ENCODE data around the gene HDDC3. TPM values are rescaled to one million over a fixed set of nuclear protein-coding genes. Genes with fewer than 3 reads are reported as not detected.
A peak's percentile ranks its signal among the peaks of the same experiment; 100 is the strongest.

HDDC3 gene
- polyA plus RNA-seq, 1 of the 3 experiments (the other 2 are of a cell fraction) = 25.8 TPM

DNA sequence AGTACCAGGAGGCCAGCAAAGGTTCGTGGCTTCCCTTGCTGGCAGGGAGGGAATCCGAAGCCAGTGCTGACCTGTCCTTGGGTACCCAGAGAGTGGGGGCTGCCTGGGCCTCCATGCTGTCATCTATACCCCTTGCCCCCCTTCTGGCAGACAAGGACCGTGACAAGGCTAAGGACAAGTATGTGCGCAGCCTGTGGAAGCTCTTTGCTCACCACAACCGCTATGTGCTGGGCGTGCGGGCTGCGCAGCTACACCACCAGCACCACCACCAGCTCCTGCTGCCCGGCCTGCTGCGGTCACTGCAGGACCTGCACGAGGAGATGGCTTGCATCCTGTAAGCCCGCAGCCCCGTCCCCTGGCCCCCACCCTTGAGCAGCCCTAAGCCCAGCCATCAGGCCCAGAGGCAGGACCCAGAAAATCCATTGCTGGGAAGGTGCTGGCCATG is 45.3 kb downstream of the HDDC3 start:
- DNase-seq = no peak
- Histone ChIP-seq H2AFZ (ENCODE audit: low read depth) (no peak overlapping the region), H3K79me2 (ENCODE audit: insufficient read depth) (no peaks in the 10 kb centered on the region), H3K9me2 (no peaks in the 10 kb centered on the region), H4K20me1 (ENCODE audit: insufficient read depth) (no peaks in the 10 kb centered on the region), H3F3A (replicated peaks; ENCODE audit: insufficient read depth) (peaks cover 9% of the 10 kb centered on the region), H3K4me1 (ENCODE audit: control insufficient read depth in 1 of 2, insufficient read depth in 2 of 2, low read depth in 1 of 2, low read length in 1 of 2) (peaks cover 0 to 14% of the 10 kb centered on the region in 2 experiments; a peak in 1 of 4 replicates), H3K9me3 (no peaks in the 10 kb centered on the region), H3K36me3 (replicated peaks in 1 of 2; ENCODE audit: control insufficient read depth in 1 of 2, insufficient read depth in 2 of 2, low read length in 1 of 2) (peaks cover 0 to 4% of the 10 kb centered on the region in 2 experiments), H3K27ac (ENCODE audit: low read depth in 2 of 2, low read length in 1 of 2) (no peak overlapping the region), H3K4me2 (no peak overlapping the region), H3K9ac (no peak overlapping the region), H3K4me3 (ENCODE audit: low read depth in 2 of 2, low read length in 1 of 2) (no peak overlapping the region), H3K27me3 (ENCODE audit: insufficient read depth) (no peaks in the 10 kb centered on the region)
- CTCF ChIA-PET = interaction anchor here (1.0 to 5.6 kb wide), 17 partner anchors 9 to 744 kb away, joined by 3 to 55 read pairs (median 17); partner anchors contain the start of genes FURIN, HDDC3, MAN2A2 and UNC45A
- POLR2A ChIA-PET = no interaction called here
- TF ChIP-seq, protein P1, sequence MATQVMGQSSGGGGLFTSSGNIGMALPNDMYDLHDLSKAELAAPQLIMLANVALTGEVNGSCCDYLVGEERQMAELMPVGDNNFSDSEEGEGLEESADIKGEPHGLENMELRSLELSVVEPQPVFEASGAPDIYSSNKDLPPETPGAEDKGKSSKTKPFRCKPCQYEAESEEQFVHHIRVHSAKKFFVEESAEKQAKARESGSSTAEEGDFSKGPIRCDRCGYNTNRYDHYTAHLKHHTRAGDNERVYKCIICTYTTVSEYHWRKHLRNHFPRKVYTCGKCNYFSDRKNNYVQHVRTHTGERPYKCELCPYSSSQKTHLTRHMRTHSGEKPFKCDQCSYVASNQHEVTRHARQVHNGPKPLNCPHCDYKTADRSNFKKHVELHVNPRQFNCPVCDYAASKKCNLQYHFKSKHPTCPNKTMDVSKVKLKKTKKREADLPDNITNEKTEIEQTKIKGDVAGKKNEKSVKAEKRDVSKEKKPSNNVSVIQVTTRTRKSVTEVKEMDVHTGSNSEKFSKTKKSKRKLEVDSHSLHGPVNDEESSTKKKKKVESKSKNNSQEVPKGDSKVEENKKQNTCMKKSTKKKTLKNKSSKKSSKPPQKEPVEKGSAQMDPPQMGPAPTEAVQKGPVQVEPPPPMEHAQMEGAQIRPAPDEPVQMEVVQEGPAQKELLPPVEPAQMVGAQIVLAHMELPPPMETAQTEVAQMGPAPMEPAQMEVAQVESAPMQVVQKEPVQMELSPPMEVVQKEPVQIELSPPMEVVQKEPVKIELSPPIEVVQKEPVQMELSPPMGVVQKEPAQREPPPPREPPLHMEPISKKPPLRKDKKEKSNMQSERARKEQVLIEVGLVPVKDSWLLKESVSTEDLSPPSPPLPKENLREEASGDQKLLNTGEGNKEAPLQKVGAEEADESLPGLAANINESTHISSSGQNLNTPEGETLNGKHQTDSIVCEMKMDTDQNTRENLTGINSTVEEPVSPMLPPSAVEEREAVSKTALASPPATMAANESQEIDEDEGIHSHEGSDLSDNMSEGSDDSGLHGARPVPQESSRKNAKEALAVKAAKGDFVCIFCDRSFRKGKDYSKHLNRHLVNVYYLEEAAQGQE (IDR thresholded peaks at IDR 0.05; ENCODE audit: low read depth, low read length) = no peak
- TF ChIP-seq ELF1 (IDR thresholded peaks at IDR 0.05) (no peak), EZH2phosphoT487 (IDR thresholded peaks at IDR 0.05; ENCODE audit: borderline replicate concordance, low read depth) (no peak), TAF1 (IDR thresholded peaks at IDR 0.05; ENCODE audit: borderline replicate concordance, low read depth, low read length) (no peak), SMC3 (IDR thresholded peaks at IDR 0.05; ENCODE audit: low read depth, low read length) (no peak), RXRA (IDR thresholded peaks at IDR 0.05; ENCODE audit: borderline replicate concordance, low read depth) (no peak), MXI1 (IDR thresholded peaks at IDR 0.05; ENCODE audit: low read depth, low read length) (no peak)
- 68% methylated on average over 4 of the region's 13 CpGs for WGBS (ENCODE audit: low lambda C conversion rate)

DNA sequence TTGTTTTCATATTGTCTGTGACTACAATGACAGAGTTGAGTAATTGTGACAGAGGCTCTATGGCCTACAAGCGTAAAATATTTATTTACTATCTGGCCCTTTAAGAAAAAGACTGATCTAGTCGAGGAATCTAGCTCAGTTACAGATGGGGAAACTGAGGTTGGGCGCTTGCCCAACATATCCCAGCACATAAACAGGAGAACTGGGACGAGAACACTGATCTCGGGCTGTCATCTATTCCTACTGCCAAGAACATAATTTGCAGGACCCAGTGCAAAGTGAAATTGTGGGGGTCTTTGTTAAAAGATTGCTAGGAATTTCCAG is 46.1 kb downstream of the HDDC3 start:
- no peak overlapping the region for H2AFZ ChIP-seq (ENCODE audit: low read depth)
- H3K4me1 ChIP-seq (ENCODE audit: control insufficient read depth in 1 of 2, insufficient read depth in 2 of 2, low read depth in 1 of 2, low read length in 1 of 2) = peaks cover 0 to 14% of the 10 kb centered on the region in 2 experiments; a peak in 1 of 4 replicates
- no peaks in the 10 kb centered on the region for H4K20me1 ChIP-seq (ENCODE audit: insufficient read depth)
- peak overlapping the region in 1 of 2 experiments; percentile 47; a peak in 1 of 4 replicates for H3K4me3 ChIP-seq (ENCODE audit: low read depth in 2 of 2, low read length in 1 of 2)
- TF ChIP-seq EZH2phosphoT487 (IDR thresholded peaks at IDR 0.05; ENCODE audit: borderline replicate concordance, low read depth) = no peak
- H3K9me2 ChIP-seq = no peaks in the 10 kb centered on the region
- WGBS (ENCODE audit: low lambda C conversion rate) = 29% methylated on average over 5 of the region's 5 CpGs
- H3F3A ChIP-seq (replicated peaks; ENCODE audit: insufficient read depth) = peaks cover 9% of the 10 kb centered on the region
- no peak overlapping the region for H3K9ac ChIP-seq
- H3K79me2 ChIP-seq (ENCODE audit: insufficient read depth) = no peaks in the 10 kb centered on the region
- ChIA-PET POLR2A (no interaction called here), CTCF (interaction anchor here (0.6 to 5.6 kb wide), 72 partner anchors 10 to 969 kb away, joined by 3 to 55 read pairs (median 4); partner anchors contain the start of genes BLM, FURIN, HDDC3 and MAN2A2)
- no peak for DNase-seq
- no peak overlapping the region for H3K4me2 ChIP-seq
- no peaks in the 10 kb centered on the region for H3K9me3 ChIP-seq
- H3K27ac ChIP-seq (ENCODE audit: low read depth in 2 of 2, low read length in 1 of 2) = no peak overlapping the region
- peaks cover 0 to 12% of the 10 kb centered on the region in 2 experiments for H3K36me3 ChIP-seq (replicated peaks in 1 of 2; ENCODE audit: control insufficient read depth in 1 of 2, insufficient read depth in 2 of 2, low read length in 1 of 2)
- H3K27me3 ChIP-seq (ENCODE audit: insufficient read depth) = no peaks in the 10 kb centered on the region

All from SK-N-SH (cell line).